GM23338 (cell line): ENCODE data around the gene SKP1. TPM values are rescaled to one million over a fixed set of nuclear protein-coding genes. Genes with fewer than 3 reads are reported as not detected.

Experiments used
- ATAC-seq: fragments of 200-7000 bp; cut with Tn5 transposase; 3 replicates; pipeline ENCODE4 v1.9.1; 2020
- DNase-seq: peaks from one replicate; pipeline ENCODE4 v3.0.0-alpha.2; 2015; ENCODE audit warnings: low spot score
- H2AFZ ChIP-seq: fragments of 200-600 bp; sonication (generic); 2 replicates; pipeline ENCODE4 v1.8.0; 2016; ENCODE audit warnings: antibody characterized with exemption, mild to moderate bottlenecking, moderate library complexity
- H3F3A ChIP-seq: fragments of 200-600 bp; sonication (generic); replicated peaks from 2 replicates; pipeline ENCODE4 v1.8.0; 2017; ENCODE audit warnings: antibody characterized with exemption, mixed run types, low read depth
- H3K27ac ChIP-seq: fragments of 200-600 bp; sonication (generic); 2 replicates; pipeline ENCODE4 v1.6.1; 2016; ENCODE audit warnings: low read depth
- H3K27me3 ChIP-seq: fragments of 200-600 bp; sonication (generic); 2 replicates; pipeline ENCODE4 v1.8.0; 2016; ENCODE audit warnings: mild to moderate bottlenecking, mixed run types, moderate library complexity; ENCODE audit not compliant: insufficient read depth
- H3K36me3 ChIP-seq: fragments of 200-600 bp; sonication (generic); 2 replicates; pipeline ENCODE4 v1.8.0; 2016; ENCODE audit warnings: mild to moderate bottlenecking; ENCODE audit not compliant: insufficient read depth
- H3K4me1 ChIP-seq: fragments of 200-600 bp; sonication (generic); 2 replicates; pipeline ENCODE4 v1.8.0; 2016; ENCODE audit warnings: mild to moderate bottlenecking, moderate library complexity; ENCODE audit not compliant: insufficient read depth
- H3K4me2 ChIP-seq: fragments of 200-600 bp; sonication (generic); 2 replicates; pipeline ENCODE4 v1.7.1; 2017; ENCODE audit warnings: mixed run types
- H3K4me3 ChIP-seq: fragments of 200-600 bp; sonication (generic); 2 replicates; pipeline ENCODE4 v1.6.1; 2016; ENCODE audit warnings: mixed run types
- H3K79me2 ChIP-seq: fragments of 200-600 bp; sonication (generic); replicated peaks from 2 replicates; pipeline ENCODE4 v1.8.0; 2017; ENCODE audit warnings: mild to moderate bottlenecking; ENCODE audit not compliant: insufficient read depth
- H3K9me2 ChIP-seq: fragments of 200-600 bp; sonication (generic); 2 replicates; pipeline ENCODE4 v1.8.0; 2017; ENCODE audit not compliant: insufficient read depth
- H4K20me1 ChIP-seq: fragments of 200-600 bp; sonication (generic); replicated peaks from 2 replicates; pipeline ENCODE4 v1.8.0; 2017; ENCODE audit warnings: mild to moderate bottlenecking; ENCODE audit not compliant: insufficient read depth
- H3K27ac Mint-ChIP-seq: 2 replicates; pipeline ENCODE4 v1.8.0; 2020; ENCODE audit warnings: inconsistent platforms, mild to moderate bottlenecking, moderate library complexity, mixed read lengths
- H3K27me3 Mint-ChIP-seq: 3 replicates; pipeline ENCODE4 v1.8.0; 2022; ENCODE audit warnings: low read depth, mild to moderate bottlenecking, moderate library complexity, mixed read lengths, inconsistent platforms; ENCODE audit not compliant: insufficient read depth, poor library complexity
- H3K36me3 Mint-ChIP-seq: 3 replicates; pipeline ENCODE4 v1.8.0; 2021; ENCODE audit warnings: low read depth, mild to moderate bottlenecking, inconsistent platforms, moderate library complexity, mixed read lengths
- H3K4me1 Mint-ChIP-seq: 3 replicates; pipeline ENCODE4 v1.8.0; 2020; ENCODE audit warnings: mild to moderate bottlenecking, inconsistent platforms, mixed read lengths
- H3K4me3 Mint-ChIP-seq: 3 replicates; pipeline ENCODE4 v1.8.0; 2021; ENCODE audit warnings: moderate library complexity, mild to moderate bottlenecking, inconsistent platforms, mixed read lengths
- H3K9me3 Mint-ChIP-seq: 3 replicates; pipeline ENCODE4 v1.8.0; 2020; ENCODE audit warnings: moderate library complexity, mild to moderate bottlenecking, inconsistent platforms, mixed read lengths
- CREB1 ChIP-seq: fragments of 250-450 bp; sonication (Bioruptor Pico); IDR thresholded peaks from 2 replicates; pipeline ENCODE4 v1.5.0; 2020; ENCODE audit warnings: low read depth, mild to moderate bottlenecking, moderate library complexity
- EZH2 ChIP-seq: fragments of 200-600 bp; sonication (generic); IDR thresholded peaks from one replicate; pipeline ENCODE4 v1.8.0; 2017; ENCODE audit warnings: antibody characterized with exemption, mild to moderate bottlenecking, low read depth; ENCODE audit not compliant: unreplicated experiment
- EZH2phosphoT487 ChIP-seq: fragments of 200-600 bp; sonication (generic); IDR thresholded peaks from one replicate; pipeline ENCODE4 v1.8.1; 2018; ENCODE audit warnings: antibody characterized with exemption; ENCODE audit not compliant: unreplicated experiment
- JUNB ChIP-seq: IDR thresholded peaks from one replicate; pipeline ENCODE4 v1.6.1; 2016; ENCODE audit warnings: antibody characterized with exemption; ENCODE audit not compliant: unreplicated experiment
- NANOG ChIP-seq: IDR thresholded peaks from 2 replicates; pipeline ENCODE4 v1.6.1; 2016; ENCODE audit warnings: antibody characterized with exemption, borderline replicate concordance
- POLR2AphosphoS5 ChIP-seq: IDR thresholded peaks from 2 replicates; pipeline ENCODE4 v1.6.1; 2016; ENCODE audit warnings: antibody characterized with exemption, low read depth
- STAT1 ChIP-seq: IDR thresholded peaks from one replicate; pipeline ENCODE4 v1.6.1; 2016; ENCODE audit warnings: antibody characterized with exemption; ENCODE audit not compliant: unreplicated experiment
- ZNF114 ChIP-seq: fragments of 250-450 bp; sonication (Bioruptor Pico); IDR thresholded peaks from 2 replicates; pipeline ENCODE4 v1.5.0; 2020; ENCODE audit warnings: mild to moderate bottlenecking, moderate library complexity
- ZNF331 ChIP-seq: fragments of 250-450 bp; sonication (Bioruptor Pico); IDR thresholded peaks from 2 replicates; pipeline ENCODE4 v1.5.0; 2020; ENCODE audit warnings: low read depth, mild to moderate bottlenecking, moderate library complexity
- polyA plus RNA-seq: library from polyadenylated mRNA; unstranded; fragments of >200 nt; fragmentation: Nextera tagmentation; extraction: Ambion mirVana; gene quantifications from 2 replicates; pipeline ENCODE4 v1.2.1, GENCODE V29; 2016
- total RNA-seq: library from RNA; depleted of rRNA; stranded (reverse); fragments of >200 nt; shearing (Covaris generic); gene quantifications from 2 replicates; pipeline ENCODE4 v1.2.3, GENCODE V29; 2014
- TF ChIP-seq, protein P1 (sequence below): IDR thresholded peaks from one replicate; pipeline ENCODE4 v1.6.1; 2018; ENCODE audit warnings: antibody characterized with exemption; ENCODE audit not compliant: unreplicated experiment
- TF ChIP-seq, protein P2 (sequence below): IDR thresholded peaks from 2 replicates; pipeline ENCODE4 v1.6.1; 2016; ENCODE audit warnings: antibody characterized with exemption
- TF ChIP-seq, protein P3 (sequence below), 2 experiments: fragments of 200-600 bp in 1 of 2; sonication (generic) in 1 of 2; conservative IDR thresholded peaks; 2 replicates each; pipeline versions ENCODE4 v1.5.1 to v1.6.1; 2016 to 2017; ENCODE audit warnings: antibody characterized with exemption in 2 of 2, low read depth in 2 of 2, mild to moderate bottlenecking in 2 of 2, moderate library complexity in 1 of 2
- TF ChIP-seq, protein P4 (sequence below): fragments of 250-450 bp; sonication (Bioruptor Pico); IDR thresholded peaks from 2 replicates; pipeline ENCODE4 v1.5.0; 2020; ENCODE audit warnings: mild to moderate bottlenecking, moderate library complexity

Gene SKP1
- total and polyA plus RNA-seq, 2 experiments from 2014 or later, result 244 to 440 TPM

DNA sequence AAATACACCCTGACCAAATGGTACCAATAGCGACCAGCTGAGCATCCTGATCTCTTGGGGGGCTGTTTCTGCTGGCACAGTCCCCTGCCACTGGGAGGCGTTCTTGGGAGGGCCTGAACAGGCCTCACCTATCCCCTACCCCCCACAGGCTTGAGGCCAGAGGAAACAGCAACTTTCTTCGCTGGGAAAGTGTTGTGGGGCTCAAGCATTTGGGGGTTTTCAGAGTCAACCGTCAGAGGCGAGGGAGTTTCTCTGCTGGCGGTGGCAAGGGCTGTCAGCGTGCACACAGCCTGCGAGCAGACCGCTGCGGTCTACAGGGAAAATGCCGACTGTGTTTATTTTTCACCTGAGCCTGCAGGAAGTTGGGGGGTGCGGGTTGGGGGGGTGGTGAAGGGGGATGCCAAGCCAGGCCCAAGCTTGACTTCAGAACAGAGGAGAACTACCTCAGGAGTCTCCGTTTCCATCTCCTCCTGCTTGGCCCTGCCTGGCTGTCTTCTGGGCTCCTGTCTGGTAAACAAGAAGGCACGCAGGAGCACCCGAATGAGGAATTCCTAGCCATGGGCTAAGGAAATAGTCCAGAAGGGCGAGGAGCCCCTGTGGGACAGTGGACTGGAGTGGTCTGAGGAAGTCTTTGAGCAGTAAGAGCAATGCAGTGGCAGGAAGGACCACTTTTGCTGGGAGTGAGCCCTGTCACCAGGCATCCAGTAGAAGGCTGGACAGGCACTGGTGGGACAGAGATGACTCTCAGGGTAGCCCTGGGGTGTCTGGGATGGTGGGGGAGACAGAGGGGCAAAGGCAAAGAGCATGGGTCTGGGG, 44.2 kb downstream of the SKP1 start:
- Histone ChIP-seq H4K20me1 (peaks cover 18% of the 10 kb centered on the region), H3F3A (0 out of 2 replicates have a peak, but pooled peaks cover 3% of the 10 kb centered on the region), H3K27me3 (no peaks in the 10 kb centered on the region), H3K4me1 (peaks cover 16% of the 10 kb centered on the region; the same call in 1 of the 2 replicates), H3K9me2 (no peaks in the 10 kb centered on the region), H3K79me2 (no peaks in the 10 kb centered on the region), H3K4me3 (no peak overlapping the region), H2AFZ (no peak overlapping the region), H3K4me2 (peak overlapping the region; percentile 64), H3K27ac (no peak overlapping the region; the same call in 1 of the 2 replicates), H3K36me3 (no peaks in the 10 kb centered on the region)
- peaks cover 9% of the 10 kb centered on the region for H3K27me3 Mint-ChIP-seq
- ATAC-seq (peak; percentile 70), DNase-seq (peak; percentile 83)
- no peak for TF ChIP-seq ZNF114 (CRISPR knock-in tag)
- TF ChIP-seq, protein P1, sequence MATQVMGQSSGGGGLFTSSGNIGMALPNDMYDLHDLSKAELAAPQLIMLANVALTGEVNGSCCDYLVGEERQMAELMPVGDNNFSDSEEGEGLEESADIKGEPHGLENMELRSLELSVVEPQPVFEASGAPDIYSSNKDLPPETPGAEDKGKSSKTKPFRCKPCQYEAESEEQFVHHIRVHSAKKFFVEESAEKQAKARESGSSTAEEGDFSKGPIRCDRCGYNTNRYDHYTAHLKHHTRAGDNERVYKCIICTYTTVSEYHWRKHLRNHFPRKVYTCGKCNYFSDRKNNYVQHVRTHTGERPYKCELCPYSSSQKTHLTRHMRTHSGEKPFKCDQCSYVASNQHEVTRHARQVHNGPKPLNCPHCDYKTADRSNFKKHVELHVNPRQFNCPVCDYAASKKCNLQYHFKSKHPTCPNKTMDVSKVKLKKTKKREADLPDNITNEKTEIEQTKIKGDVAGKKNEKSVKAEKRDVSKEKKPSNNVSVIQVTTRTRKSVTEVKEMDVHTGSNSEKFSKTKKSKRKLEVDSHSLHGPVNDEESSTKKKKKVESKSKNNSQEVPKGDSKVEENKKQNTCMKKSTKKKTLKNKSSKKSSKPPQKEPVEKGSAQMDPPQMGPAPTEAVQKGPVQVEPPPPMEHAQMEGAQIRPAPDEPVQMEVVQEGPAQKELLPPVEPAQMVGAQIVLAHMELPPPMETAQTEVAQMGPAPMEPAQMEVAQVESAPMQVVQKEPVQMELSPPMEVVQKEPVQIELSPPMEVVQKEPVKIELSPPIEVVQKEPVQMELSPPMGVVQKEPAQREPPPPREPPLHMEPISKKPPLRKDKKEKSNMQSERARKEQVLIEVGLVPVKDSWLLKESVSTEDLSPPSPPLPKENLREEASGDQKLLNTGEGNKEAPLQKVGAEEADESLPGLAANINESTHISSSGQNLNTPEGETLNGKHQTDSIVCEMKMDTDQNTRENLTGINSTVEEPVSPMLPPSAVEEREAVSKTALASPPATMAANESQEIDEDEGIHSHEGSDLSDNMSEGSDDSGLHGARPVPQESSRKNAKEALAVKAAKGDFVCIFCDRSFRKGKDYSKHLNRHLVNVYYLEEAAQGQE, result no peak
- TF ChIP-seq STAT1, result no peak
- TF ChIP-seq EZH2, result no peak
- TF ChIP-seq JUNB, result no peak
- TF ChIP-seq, protein P2, sequence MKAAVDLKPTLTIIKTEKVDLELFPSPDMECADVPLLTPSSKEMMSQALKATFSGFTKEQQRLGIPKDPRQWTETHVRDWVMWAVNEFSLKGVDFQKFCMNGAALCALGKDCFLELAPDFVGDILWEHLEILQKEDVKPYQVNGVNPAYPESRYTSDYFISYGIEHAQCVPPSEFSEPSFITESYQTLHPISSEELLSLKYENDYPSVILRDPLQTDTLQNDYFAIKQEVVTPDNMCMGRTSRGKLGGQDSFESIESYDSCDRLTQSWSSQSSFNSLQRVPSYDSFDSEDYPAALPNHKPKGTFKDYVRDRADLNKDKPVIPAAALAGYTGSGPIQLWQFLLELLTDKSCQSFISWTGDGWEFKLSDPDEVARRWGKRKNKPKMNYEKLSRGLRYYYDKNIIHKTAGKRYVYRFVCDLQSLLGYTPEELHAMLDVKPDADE, result no peak
- TF ChIP-seq CREB1 (CRISPR knock-in tag), result no peak
- TF ChIP-seq POLR2AphosphoS5, result 0 out of 2 replicates have a peak, but pooled peaks have one; percentile 16
- no peak for TF ChIP-seq EZH2phosphoT487
- TF ChIP-seq, protein P3, sequence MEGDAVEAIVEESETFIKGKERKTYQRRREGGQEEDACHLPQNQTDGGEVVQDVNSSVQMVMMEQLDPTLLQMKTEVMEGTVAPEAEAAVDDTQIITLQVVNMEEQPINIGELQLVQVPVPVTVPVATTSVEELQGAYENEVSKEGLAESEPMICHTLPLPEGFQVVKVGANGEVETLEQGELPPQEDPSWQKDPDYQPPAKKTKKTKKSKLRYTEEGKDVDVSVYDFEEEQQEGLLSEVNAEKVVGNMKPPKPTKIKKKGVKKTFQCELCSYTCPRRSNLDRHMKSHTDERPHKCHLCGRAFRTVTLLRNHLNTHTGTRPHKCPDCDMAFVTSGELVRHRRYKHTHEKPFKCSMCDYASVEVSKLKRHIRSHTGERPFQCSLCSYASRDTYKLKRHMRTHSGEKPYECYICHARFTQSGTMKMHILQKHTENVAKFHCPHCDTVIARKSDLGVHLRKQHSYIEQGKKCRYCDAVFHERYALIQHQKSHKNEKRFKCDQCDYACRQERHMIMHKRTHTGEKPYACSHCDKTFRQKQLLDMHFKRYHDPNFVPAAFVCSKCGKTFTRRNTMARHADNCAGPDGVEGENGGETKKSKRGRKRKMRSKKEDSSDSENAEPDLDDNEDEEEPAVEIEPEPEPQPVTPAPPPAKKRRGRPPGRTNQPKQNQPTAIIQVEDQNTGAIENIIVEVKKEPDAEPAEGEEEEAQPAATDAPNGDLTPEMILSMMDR (conservative IDR thresholded peaks at IDR 0.05; ENCODE audit: low read depth in 2 of 2), result peak; percentile 67 to 77
- no peak for TF ChIP-seq ZNF331 (CRISPR knock-in tag)
- TF ChIP-seq, protein P4, sequence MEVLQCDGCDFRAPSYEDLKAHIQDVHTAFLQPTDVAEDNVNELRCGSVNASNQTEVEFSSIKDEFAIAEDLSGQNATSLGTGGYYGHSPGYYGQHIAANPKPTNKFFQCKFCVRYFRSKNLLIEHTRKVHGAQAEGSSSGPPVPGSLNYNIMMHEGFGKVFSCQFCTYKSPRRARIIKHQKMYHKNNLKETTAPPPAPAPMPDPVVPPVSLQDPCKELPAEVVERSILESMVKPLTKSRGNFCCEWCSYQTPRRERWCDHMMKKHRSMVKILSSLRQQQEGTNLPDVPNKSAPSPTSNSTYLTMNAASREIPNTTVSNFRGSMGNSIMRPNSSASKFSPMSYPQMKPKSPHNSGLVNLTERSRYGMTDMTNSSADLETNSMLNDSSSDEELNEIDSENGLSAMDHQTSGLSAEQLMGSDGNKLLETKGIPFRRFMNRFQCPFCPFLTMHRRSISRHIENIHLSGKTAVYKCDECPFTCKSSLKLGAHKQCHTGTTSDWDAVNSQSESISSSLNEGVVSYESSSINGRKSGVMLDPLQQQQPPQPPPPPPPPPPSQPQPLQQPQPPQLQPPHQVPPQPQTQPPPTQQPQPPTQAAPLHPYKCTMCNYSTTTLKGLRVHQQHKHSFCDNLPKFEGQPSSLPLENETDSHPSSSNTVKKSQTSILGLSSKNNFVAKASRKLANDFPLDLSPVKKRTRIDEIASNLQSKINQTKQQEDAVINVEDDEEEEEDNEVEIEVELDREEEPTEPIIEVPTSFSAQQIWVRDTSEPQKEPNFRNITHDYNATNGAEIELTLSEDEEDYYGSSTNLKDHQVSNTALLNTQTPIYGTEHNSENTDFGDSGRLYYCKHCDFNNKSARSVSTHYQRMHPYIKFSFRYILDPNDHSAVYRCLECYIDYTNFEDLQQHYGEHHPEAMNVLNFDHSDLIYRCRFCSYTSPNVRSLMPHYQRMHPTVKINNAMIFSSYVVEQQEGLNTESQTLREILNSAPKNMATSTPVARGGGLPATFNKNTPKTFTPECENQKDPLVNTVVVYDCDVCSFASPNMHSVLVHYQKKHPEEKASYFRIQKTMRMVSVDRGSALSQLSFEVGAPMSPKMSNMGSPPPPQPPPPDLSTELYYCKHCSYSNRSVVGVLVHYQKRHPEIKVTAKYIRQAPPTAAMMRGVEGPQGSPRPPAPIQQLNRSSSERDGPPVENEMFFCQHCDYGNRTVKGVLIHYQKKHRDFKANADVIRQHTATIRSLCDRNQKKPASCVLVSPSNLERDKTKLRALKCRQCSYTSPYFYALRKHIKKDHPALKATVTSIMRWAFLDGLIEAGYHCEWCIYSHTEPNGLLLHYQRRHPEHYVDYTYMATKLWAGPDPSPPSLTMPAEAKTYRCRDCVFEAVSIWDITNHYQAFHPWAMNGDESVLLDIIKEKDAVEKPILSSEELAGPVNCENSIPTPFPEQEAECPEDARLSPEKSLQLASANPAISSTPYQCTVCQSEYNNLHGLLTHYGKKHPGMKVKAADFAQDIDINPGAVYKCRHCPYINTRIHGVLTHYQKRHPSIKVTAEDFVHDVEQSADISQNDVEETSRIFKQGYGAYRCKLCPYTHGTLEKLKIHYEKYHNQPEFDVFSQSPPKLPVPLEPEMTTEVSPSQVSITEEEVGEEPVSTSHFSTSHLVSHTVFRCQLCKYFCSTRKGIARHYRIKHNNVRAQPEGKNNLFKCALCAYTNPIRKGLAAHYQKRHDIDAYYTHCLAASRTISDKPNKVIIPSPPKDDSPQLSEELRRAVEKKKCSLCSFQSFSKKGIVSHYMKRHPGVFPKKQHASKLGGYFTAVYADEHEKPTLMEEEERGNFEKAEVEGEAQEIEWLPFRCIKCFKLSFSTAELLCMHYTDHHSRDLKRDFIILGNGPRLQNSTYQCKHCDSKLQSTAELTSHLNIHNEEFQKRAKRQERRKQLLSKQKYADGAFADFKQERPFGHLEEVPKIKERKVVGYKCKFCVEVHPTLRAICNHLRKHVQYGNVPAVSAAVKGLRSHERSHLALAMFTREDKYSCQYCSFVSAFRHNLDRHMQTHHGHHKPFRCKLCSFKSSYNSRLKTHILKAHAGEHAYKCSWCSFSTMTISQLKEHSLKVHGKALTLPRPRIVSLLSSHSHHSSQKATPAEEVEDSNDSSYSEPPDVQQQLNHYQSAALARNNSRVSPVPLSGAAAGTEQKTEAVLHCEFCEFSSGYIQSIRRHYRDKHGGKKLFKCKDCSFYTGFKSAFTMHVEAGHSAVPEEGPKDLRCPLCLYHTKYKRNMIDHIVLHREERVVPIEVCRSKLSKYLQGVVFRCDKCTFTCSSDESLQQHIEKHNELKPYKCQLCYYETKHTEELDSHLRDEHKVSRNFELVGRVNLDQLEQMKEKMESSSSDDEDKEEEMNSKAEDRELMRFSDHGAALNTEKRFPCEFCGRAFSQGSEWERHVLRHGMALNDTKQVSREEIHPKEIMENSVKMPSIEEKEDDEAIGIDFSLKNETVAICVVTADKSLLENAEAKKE (CRISPR knock-in tag), result no peak
- TF ChIP-seq NANOG, result no peak
- no peak overlapping the region for H3K27ac Mint-ChIP-seq
- no peaks in the 10 kb centered on the region for H3K9me3 Mint-ChIP-seq
- H3K36me3 Mint-ChIP-seq, result peaks cover 6% of the 10 kb centered on the region; the same call in 1 of the 3 replicates
- H3K4me3 Mint-ChIP-seq, result no peak overlapping the region; the same call in 2 of the 3 replicates
- peaks cover 15% of the 10 kb centered on the region for H3K4me1 Mint-ChIP-seq
